GM10847 (cell line): ENCODE results near the gene GSE1.

Experiments
- POLR2A ChIP-seq: IDR thresholded peaks from 2 replicates; pipeline ENCODE4 v1.6.1; 2011; ENCODE audit not compliant: insufficient read length; ENCODE audit errors: extremely low read depth

The GSE1 gene

DNA sequence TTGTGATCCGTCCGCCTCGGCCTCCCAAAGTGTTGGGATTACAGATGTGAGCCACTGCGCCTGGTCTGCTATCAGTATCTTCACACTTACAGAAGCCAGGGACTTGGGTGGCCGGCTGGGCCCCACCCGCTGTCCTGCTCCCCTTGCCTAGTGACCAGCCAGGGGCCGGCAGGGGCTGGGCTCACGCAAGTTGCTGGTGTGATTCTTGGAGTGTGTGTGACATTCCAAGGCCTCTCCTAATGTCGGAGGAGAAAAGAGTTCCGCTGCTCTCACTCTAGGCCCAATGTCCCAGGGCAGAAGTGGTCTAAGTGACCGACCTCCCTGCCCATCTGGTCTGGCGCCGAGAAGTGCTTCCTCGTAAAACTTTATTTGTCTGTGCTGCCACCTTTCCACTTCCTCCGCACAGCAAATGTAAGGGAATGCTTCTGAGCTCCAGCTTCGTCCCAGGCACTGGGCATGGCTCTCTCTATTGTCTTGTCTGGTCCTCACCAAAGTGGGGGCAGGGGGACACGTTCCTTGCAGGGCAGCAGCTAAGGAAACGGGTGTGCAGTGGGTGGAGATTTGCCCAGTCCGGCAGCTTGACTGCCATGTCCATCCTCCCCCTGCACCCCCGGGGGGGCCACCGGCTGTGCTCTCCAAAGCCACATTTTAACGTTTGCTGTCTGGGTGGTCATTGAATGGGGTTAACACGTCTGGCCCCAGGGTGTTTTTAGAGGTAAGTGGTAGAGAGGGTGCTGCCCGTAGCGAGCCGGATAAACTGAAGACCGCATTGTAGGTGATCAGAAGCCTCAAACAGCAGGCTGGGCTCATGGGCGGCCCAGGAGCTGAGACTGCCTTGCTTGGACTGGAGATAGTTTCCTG lies 7.8 kb upstream of the GSE1 start:
- no peak for TF ChIP-seq POLR2A

DNA sequence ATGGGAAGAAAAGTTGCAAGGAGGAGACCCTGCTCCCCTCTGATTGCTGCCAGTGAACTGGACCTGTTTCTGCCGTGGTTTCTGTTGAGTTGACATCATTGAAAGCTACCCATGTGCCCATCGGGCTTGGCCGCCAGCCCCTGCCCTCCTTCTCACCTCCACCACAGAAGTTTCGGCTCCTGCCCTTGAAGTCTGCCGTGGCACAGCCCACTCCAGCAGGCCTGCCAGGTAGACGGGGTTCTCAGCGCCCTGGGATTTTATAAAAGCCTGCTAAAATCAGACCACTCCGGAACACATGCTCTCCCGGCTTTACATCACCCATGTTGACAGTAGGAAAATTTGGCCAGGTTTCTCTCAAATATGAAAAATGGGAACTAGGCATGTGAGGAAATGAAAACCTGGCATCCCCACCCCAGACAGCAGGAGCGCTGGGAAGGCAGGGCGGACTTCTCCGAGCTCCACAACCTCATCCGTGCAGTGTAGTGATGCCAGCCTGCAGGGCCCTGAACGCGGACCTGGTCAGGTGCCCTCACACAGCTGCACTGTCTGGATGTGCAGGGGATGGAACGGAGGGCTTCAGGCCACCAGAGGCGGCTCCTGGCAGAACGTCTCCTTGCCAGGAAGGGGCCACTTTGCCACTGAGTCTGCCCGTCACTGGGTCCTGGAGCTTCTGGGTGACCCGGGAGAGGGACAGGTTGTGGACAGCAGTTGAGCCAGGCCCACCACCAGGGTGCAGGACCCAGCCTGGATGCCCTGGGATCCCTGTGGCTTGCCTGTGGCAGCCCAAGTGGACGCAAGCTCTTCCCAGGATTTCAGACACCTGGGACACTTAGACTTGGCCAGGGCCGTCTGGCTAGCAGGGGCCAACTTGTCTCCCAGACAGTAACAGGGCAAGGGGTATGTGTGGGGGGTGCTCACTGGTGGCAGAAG lies 6.9 kb upstream of the GSE1 start:
- no peak for TF ChIP-seq POLR2A

DNA sequence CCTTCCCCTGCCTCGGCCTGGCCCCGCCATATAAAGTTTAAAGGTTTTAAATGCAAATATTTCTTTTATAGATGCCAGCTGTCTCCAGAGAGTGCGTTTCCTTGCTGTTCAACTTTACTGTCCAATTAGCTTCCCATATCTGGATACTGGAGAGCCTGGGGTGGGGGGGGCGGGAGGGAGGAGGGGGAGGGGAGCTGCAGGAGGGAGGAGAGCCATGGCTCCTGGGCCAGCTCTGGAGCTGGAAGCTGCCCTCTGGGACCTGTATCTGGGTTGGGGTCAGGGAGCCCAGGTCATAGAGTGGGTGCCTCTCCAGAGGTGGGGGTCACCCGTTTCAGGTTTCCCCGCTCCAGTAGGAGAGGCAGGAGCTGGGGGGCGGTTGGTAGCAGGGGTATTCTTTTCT lies 6.2 kb upstream of the GSE1 start:
- TF ChIP-seq POLR2A = no peak

DNA sequence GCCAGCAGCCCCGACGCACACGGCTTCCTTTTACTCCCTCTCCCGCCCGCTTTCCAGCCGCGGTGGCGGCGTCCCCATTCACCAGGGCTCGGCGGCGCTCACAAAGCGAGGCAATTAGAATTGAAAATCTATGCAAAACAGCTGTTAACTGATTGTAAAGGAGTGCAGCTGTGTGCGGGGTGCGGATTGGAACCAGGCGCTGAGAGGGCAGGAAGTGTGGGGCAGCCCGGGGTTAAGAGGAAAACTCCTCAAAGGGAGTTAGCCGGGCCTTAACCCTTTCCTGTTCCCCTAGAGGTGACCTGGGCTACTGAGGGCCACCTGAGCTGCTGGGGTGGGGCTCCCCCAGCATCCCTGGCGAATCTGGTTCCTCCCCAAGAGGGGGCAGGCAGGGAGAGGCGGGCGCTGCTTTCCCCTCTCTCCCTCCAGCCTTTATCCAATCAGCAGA lies 5.8 kb upstream of the GSE1 start:
- no peak for TF ChIP-seq POLR2A

DNA sequence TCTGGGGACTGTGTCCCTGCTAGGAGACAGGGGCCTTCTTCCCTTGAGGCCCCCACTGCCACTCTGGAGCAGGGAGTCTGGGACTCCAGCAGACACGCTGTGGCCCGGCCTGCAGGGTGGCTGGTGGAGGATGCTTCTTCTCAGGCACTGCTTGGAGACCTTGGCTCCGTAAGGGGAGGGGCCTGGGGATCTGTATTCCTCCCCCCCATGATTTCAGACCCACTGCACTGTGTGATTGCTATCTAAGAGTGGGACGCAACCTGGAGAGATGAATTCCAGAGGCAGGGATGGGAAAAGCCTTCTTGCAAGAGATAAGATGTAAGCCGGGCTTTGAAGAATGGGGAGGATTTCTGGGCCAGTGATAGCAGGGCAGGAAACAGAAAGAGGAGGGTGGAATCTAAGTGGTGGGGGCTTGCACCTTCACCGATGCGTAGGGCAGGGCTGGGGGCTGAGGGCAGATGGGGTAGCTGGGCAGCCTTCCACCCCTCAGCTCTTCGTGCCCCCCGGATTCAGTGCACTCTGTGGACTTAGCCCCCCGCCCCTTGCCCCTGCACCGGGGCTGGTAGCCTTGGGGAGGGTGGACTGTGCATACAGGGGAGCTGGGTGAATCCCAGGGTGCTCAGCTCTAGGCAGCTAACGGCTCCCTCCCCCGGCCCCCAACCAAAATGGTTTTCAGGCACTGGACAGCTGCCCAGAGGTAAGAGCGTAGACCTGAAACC lies 5.2 kb upstream of the GSE1 start:
- TF ChIP-seq POLR2A = no peak

DNA sequence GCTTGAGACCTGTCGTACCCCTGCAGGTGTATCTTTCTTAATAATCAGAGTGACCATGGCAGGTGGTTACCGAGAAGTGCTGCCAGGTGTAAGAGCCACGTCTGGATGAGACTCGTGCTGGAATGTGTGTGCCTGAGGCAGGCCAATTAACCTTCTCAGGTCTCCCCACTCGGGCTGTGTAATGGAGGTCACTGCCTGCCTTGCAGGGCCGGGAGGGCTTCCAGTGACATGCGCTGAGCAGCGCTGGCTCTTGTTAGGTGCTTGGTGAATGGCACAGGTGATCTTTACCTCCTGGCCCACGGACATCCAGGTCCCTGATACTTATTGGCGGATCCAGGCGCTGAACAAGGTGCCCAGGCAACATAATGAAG lies 4.6 kb upstream of the GSE1 start:
- TF ChIP-seq POLR2A = no peak

DNA sequence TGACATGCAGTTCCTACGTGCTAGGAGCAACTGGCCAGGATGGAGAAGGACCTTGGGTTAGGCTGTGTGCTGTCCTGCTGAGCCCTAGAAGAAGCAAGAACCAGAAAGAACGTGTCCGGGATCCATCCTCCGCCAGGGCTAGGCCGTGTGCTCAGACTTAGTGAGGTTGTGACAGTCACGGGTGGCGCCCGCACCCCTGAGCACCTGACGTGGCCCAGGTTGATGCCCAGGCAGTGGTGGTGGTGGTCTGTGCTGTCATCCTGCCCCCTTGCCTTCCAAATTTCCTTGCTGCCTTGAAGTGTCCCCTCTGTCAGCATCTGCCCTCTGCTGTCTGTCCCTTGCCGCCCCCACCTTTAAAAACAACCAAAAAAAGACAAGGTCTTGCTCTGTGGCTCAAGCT lies 4.2 kb upstream of the GSE1 start:
- no peak for TF ChIP-seq POLR2A

DNA sequence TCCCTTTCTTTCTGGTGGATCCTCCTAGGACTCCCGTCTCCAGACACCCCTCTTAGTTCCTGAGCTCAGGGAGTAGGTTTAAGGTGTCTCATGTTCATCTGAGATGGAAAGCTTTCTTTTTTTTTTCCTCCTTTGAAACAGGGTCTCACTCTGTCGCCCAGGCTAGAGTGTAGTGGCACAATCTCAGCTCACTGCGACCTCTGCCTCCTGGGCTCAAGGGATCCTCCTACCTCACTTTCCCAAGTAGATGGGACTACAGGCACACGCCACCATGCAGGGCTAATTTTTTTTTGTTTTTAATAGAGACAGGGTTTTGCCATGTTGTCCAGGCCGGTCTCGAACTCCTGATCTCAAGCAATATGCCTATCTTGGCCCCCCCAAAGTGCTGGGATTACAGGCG lies 3.6 kb upstream of the GSE1 start:
- TF ChIP-seq POLR2A = no peak

DNA sequence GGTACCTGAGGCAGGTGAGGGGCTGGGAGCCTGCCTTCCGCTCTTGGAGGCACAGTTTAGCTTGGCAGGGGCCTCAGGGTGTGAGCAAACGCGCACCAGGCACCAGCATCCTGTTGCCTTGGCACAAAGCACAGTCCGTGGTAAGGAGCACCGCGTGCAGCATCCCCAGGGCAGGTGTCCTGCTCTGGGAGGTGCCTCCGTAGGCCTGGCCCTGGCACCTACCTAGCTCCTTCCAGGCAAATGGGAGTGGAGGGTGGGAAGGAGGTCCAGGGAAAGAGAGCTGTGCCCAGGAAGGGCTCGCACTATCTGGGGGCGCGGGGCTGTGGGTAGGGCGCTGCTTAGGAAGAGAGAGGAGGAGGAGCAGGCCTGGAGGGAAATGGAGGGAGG lies 3.1 kb upstream of the GSE1 start:
- no peak for TF ChIP-seq POLR2A

DNA sequence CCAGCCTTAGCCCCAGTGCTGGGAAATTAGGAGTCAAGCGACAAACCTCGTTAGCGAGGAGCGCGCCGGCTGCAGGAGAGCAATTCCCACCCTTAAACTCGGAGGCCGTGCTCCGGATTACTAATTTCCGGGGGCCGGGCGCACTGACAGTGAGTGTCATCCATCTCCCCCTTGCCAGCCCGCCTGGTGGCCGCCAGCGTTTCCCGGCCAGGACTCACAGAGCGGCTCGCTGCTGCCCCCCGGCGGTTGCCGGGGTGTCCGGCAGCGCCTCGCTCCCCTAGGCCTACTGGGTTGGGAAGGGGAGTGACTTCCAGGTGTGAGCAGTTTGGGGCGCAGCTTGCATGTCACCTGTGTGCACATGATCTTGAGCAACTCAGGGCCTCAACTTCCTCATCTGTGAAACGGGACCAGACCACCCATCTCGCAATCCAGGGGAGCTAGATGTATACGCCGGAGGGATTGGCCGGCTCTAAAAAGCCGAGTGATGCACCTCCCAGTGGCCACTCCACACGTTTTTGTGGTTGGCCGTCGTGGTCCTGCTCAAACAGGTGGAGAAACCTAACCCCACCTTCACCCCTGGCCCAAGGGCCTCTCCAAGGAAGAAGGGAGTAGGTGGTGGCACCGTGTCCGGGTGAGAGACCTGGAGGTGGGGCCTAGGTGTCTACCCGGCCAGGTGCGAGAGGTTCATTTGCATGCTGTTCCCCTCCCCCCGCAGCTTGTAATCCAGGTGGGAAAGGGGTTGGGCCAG lies 2.5 kb upstream of the GSE1 start:
- no peak for TF ChIP-seq POLR2A

DNA sequence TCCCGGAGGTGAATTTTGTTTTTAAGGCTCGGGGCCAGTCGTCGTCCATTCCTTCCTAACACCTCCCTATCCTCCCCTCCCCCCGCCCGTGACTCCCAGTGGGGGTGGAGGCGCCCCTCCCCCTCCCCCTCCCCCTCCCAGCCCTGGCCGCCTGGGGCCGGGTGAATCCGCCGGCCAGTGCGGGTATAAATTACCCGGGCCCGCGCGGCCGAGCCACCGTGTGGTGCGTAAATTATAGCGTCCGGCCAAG lies 2.0 kb upstream of the GSE1 start:
- no peak for TF ChIP-seq POLR2A

DNA sequence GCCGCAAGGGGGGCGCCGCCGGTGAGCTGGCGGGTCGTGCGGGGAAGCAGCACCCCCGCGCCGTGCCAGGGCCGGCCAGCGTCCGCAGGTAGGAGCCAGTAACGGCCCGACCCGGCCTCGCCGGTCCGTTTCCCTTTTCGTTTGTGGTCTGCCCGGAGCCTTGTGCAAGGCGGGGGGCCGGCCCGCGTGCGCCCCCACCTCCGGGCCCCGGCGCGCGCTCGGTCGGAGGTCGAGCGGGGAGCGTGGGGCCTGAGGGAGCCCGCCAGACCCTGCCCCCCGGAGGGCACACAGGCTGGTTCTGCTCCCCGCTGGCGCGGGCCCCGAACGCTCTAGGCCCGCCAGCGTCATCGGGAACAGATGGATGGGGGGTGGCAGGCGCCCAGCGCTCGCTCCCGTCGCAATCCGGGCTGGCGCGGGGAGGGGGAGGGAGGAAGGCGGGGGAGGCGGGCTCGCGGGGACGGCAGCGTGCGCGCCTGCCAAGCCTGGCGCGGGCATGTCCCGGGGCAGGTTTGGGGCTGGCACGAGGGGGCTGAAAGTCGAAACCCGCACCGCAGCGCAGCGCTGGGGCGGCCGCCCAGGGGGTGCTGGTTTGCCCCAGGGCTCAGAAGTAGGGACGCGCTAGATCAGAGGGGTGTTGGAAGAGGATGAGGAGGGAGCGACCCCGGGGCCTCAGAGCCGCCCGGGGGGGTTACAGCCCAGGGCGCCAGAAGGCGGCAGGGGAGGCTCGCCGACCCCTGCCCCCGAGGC lies 1.5 kb upstream of the GSE1 start:
- TF ChIP-seq POLR2A = no peak

DNA sequence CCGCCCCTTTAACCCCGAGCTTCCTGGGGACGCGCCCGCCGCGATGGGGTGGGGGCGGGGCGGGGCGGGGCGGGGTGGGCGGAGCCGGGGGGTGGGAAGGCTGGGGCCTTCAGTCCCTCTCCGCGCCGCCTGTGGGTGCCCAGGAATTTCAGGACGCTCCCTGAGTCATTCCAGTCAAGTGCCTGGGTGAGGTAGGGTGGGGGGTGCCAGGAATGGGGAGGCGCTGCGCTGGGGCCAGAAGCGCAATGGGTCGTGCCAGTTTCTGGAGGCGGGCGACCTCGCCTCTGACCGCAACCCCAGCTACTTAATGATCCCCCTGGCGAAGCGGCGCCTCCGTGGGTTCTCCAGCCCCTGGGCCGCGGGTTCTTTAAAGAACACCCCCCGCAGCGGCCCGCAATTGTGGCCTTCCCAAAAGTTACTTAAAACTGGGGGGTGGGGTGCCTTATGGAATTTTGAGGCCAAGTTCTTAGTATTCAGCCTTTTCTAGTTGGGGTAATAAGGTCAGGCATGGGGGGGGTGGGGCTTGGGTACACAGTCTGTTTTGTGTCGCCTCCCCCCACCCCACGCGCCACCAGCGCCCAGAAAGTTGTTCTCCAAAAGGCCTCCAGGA lies 826 bp upstream of the GSE1 start:
- TF ChIP-seq POLR2A = no peak

DNA sequence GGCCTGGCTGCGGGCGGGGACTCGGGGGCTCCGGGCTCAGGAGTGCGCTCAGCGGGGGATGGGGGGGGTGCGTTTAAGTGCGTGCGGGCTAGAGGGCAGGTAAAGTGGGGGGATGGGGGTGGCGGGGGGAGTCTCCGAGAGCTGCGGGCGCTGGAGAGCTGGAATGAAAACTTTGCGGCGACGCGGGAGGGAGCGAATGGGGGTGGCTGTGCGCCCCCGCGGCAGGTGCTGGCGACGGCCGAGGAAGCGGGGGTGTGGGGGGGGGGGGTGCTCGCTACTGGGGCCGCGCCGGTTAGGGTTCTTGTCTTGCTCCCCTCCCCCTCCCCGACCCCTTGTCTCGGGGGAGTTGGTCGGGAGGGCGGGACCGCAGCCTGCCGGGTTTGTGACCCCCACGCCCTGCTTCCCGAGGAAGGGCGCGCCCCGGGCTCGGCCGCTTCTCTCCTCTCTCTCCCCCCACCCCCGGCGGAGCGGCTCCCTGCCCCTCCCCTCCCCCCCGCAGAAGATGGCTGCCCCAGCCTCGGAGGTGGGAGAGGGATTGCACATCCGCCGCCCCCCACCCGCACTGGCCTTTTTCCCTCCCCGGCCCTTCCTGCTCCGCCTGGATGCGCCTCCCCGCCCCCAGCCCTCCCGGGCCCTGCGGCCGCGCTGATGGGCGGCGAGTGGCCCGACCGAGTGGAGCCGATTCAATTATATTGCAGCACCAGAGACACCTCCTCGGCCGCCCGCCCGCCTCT lies 649 bp downstream of the GSE1 start:
- TF ChIP-seq POLR2A = no peak
